OCI-M2 (cell line): ENCODE results near the gene GMEB2.
"Not testable (repeated sequence)": the region's sequence is repeated elsewhere in the genome, so short reads cannot be mapped to it uniquely, and the experiment has no call there.

Source experiments
- DNase-seq: peaks from one replicate; lab custom pipeline; 2025; ENCODE audit not compliant: unreplicated experiment; lab: John Stamatoyannopoulos, UW

Gene GMEB2

GRCh38 chr20:63561624-63562396 lies 65.1 kb downstream of the GMEB2 start:
- no peak for DNase-seq

- no peak for DNase-seq
Observed at GRCh38 chr20:63560856-63561609, 65.9 kb downstream of the GMEB2 start.

- no peak for DNase-seq
Observed at GRCh38 chr20:63560333-63560805, 66.5 kb downstream of the GMEB2 start.

- DNase-seq: not testable (repeated sequence)
Observed at GRCh38 chr20:63559485-63560332, 67.2 kb downstream of the GMEB2 start.

- DNase-seq: no peak
Observed at GRCh38 chr20:63558804-63559484, 68.0 kb downstream of the GMEB2 start.

GRCh38 chr20:63557481-63557891 lies 69.4 kb downstream of the GMEB2 start:
- no peak for DNase-seq

- DNase-seq: no peak
Observed at GRCh38 chr20:63556873-63557478, 69.9 kb downstream of the GMEB2 start.

- no peak for DNase-seq
Observed at GRCh38 chr20:63555661-63556381, 71.1 kb downstream of the GMEB2 start.

- DNase-seq: no peak
Observed at GRCh38 chr20:63554361-63555278, 72.3 kb downstream of the GMEB2 start.

GRCh38 chr20:63553933-63554290 lies 73.0 kb downstream of the GMEB2 start, which contains the start of gene FNDC11:
TSS of gene FNDC11 (plus strand) at chr20:63554159. CDS start at chr20:63555664, 1,505 bp downstream.
- peak; percentile 36 for DNase-seq

- peak; percentile 78 for DNase-seq
Observed at GRCh38 chr20:63553251-63553932, 73.5 kb downstream of the GMEB2 start.

- DNase-seq: peak; percentile 71
Observed at GRCh38 chr20:63552481-63553249, 74.2 kb downstream of the GMEB2 start.

- no peak for DNase-seq
Observed at GRCh38 chr20:63551068-63551467, 75.8 kb downstream of the GMEB2 start.

- no peak for DNase-seq
Observed at GRCh38 chr20:63549679-63550282, 77.1 kb downstream of the GMEB2 start.

GRCh38 chr20:63549019-63549418 lies 77.9 kb downstream of the GMEB2 start:
- no peak for DNase-seq

GRCh38 chr20:63548542-63548941 lies 78.4 kb downstream of the GMEB2 start:
- DNase-seq: no peak
